ENCODE results near the gene CFAP46. TPM values are rescaled to one million over a fixed set of nuclear protein-coding genes. Genes with fewer than 3 reads are reported as not detected.
"Not testable (repeated sequence)": the region's sequence is repeated elsewhere in the genome, so short reads cannot be mapped to it uniquely, and the experiment has no call there.

CFAP46 gene
- total RNA-seq, 1 experiment from 2014 or later, result not detected

GRCh38 chr10:132808383-132809231, 133.8 kb downstream of the CFAP46 start:
- in situ Hi-C loops (cut with HindIII; ENCODE audit: low pct_unique_long_range_greater_than_20kb, low sequenced_read_pairs), result no loop called here
- DNase-seq (ENCODE audit: low read depth, low spot score), result no peak

GRCh38 chr10:132807621-132808049, 134.7 kb downstream of the CFAP46 start:
- DNase-seq (ENCODE audit: low read depth, low spot score), result no peak
- in situ Hi-C loops (cut with HindIII; ENCODE audit: low pct_unique_long_range_greater_than_20kb, low sequenced_read_pairs), result no loop called here

- DNase-seq (ENCODE audit: low read depth, low spot score), result no peak
- in situ Hi-C loops (cut with HindIII; ENCODE audit: low pct_unique_long_range_greater_than_20kb, low sequenced_read_pairs), result no loop called here
These were observed 135.8 kb downstream of the CFAP46 start for GRCh38 chr10:132806561-132807003.

- DNase-seq (ENCODE audit: low read depth, low spot score), result no peak
- in situ Hi-C loops (cut with HindIII; ENCODE audit: low pct_unique_long_range_greater_than_20kb, low sequenced_read_pairs), result no loop called here
These were observed 136.3 kb downstream of the CFAP46 start for GRCh38 chr10:132806110-132806509.

- in situ Hi-C loops (cut with HindIII; ENCODE audit: low pct_unique_long_range_greater_than_20kb, low sequenced_read_pairs), result no loop called here
- DNase-seq (ENCODE audit: low read depth, low spot score), result no peak
These were observed 136.8 kb downstream of the CFAP46 start for GRCh38 chr10:132805599-132805998.

GRCh38 chr10:132804785-132805426, 137.5 kb downstream of the CFAP46 start:
- in situ Hi-C loops (cut with HindIII; ENCODE audit: low pct_unique_long_range_greater_than_20kb, low sequenced_read_pairs), result no loop called here
- DNase-seq (ENCODE audit: low read depth, low spot score), result no peak

- in situ Hi-C loops (cut with HindIII; ENCODE audit: low pct_unique_long_range_greater_than_20kb, low sequenced_read_pairs), result no loop called here
- DNase-seq (ENCODE audit: low read depth, low spot score), result no peak
These were observed 138.1 kb downstream of the CFAP46 start for GRCh38 chr10:132804287-132804686.

- no peak for DNase-seq (ENCODE audit: low read depth, low spot score)
- in situ Hi-C loops (cut with HindIII; ENCODE audit: low pct_unique_long_range_greater_than_20kb, low sequenced_read_pairs), result no loop called here
These were observed 138.8 kb downstream of the CFAP46 start for GRCh38 chr10:132803416-132804210.

- in situ Hi-C loops (cut with HindIII; ENCODE audit: low pct_unique_long_range_greater_than_20kb, low sequenced_read_pairs), result no loop called here
- DNase-seq (ENCODE audit: low read depth, low spot score), result peak; percentile 16
These were observed 139.6 kb downstream of the CFAP46 start for GRCh38 chr10:132802694-132803320.

- in situ Hi-C loops (cut with HindIII; ENCODE audit: low pct_unique_long_range_greater_than_20kb, low sequenced_read_pairs), result no loop called here
- DNase-seq (ENCODE audit: low read depth, low spot score), result no peak
These were observed 140.3 kb downstream of the CFAP46 start for GRCh38 chr10:132802048-132802447.

- in situ Hi-C loops (cut with HindIII; ENCODE audit: low pct_unique_long_range_greater_than_20kb, low sequenced_read_pairs), result no loop called here
- DNase-seq (ENCODE audit: low read depth, low spot score), result no peak
These were observed 142.5 kb downstream of the CFAP46 start for GRCh38 chr10:132799865-132800264.

GRCh38 chr10:132798876-132799275, 143.5 kb downstream of the CFAP46 start:
- no peak for DNase-seq (ENCODE audit: low read depth, low spot score)
- in situ Hi-C loops (cut with HindIII; ENCODE audit: low pct_unique_long_range_greater_than_20kb, low sequenced_read_pairs), result no loop called here

GRCh38 chr10:132798403-132798802, 144.0 kb downstream of the CFAP46 start:
- in situ Hi-C loops (cut with HindIII; ENCODE audit: low pct_unique_long_range_greater_than_20kb, low sequenced_read_pairs), result no loop called here
- DNase-seq (ENCODE audit: low read depth, low spot score), result no peak

- DNase-seq (ENCODE audit: low read depth, low spot score); in situ Hi-C loops (cut with HindIII; ENCODE audit: low pct_unique_long_range_greater_than_20kb, low sequenced_read_pairs): not testable (repeated sequence)
These were observed 144.4 kb downstream of the CFAP46 start for GRCh38 chr10:132797986-132798385.

- no peak for DNase-seq (ENCODE audit: low read depth, low spot score)
- in situ Hi-C loops (cut with HindIII; ENCODE audit: low pct_unique_long_range_greater_than_20kb, low sequenced_read_pairs), result no loop called here
These were observed 145.5 kb downstream of the CFAP46 start for GRCh38 chr10:132796846-132797245.

GRCh38 chr10:132793871-132794849, 148.2 kb downstream of the CFAP46 start:
- in situ Hi-C loops (cut with HindIII; ENCODE audit: low pct_unique_long_range_greater_than_20kb, low sequenced_read_pairs), result no loop called here
- DNase-seq (ENCODE audit: low read depth, low spot score), result no peak

- in situ Hi-C loops (cut with HindIII; ENCODE audit: low pct_unique_long_range_greater_than_20kb, low sequenced_read_pairs), result no loop called here
- no peak for DNase-seq (ENCODE audit: low read depth, low spot score)
These were observed 149.2 kb downstream of the CFAP46 start for GRCh38 chr10:132793213-132793612.
